ENCODE data around the gene GADD45GIP1. TPM values are rescaled to one million over a fixed set of nuclear protein-coding genes. Genes with fewer than 3 reads are reported as not detected.

GADD45GIP1 gene
- total RNA-seq, 1 donor, result 23.0 TPM

DNA sequence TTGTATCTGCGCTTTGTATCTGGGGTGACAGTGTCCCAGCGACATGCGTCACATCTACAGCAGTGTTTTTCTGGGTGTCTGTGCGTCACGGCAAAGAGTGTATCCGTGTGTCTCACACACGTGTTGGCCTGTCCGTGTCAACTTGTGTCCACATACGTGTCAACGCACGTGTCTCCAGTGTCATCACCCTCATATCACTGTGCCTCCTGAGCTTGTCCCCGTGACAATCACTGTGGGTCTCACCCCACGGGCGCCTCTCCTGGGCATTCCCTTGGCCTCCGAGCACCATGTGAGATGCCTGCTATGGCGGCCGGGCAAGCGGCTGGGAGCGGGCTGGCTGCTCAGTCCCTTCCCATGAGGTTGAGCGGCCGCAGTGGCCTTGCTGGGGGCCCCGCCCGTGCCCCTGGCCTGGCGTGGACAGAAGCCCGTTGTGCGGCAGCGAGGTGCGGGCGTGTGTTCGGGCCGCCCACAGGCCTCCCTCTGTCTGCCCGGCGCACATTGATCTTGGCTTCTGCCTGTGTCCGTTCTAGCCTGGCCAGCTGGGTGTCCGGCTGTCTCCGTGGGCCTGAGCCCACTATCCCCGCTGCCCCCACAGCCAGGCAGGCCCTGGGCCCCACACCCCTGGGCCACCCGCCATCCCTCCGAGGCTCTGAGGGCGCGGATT lies 44.6 kb upstream of the GADD45GIP1 start:
- no peak for TF ChIP-seq CTCF (IDR thresholded peaks at IDR 0.05; ENCODE audit: insufficient read depth, low read length)
- DNase-seq (ENCODE audit: low read depth), result no peak
- peak overlapping the region; percentile 56 for H3K4me3 ChIP-seq (ENCODE audit: low read depth, low read length)

DNA sequence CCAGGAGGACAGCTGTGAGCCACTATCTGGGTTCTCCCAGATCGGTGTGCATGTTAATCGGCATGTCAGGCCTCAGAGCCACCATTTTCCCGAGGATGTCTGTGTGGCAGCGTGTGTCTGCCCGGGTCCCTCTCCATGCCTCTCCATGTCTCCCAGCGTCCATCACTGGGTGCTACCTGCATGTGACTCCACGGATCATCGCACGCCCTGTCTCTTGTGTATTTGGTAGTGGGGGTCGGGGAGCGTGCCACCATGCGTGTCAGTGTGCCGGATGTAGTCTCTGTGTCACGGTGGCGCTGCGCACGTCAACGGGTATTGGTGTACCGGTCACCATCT lies 44.1 kb upstream of the GADD45GIP1 start:
- TF ChIP-seq CTCF (IDR thresholded peaks at IDR 0.05; ENCODE audit: insufficient read depth, low read length), result no peak
- DNase-seq (ENCODE audit: low read depth), result no peak
- peak overlapping the region; percentile 56 for H3K4me3 ChIP-seq (ENCODE audit: low read depth, low read length)

- TF ChIP-seq CTCF (IDR thresholded peaks at IDR 0.05; ENCODE audit: insufficient read depth, low read length), result no peak
- peak overlapping the region; percentile 93 for H3K4me3 ChIP-seq (ENCODE audit: low read depth, low read length)
- peak; percentile 46 for DNase-seq (ENCODE audit: low read depth)
These were observed 41.2 kb upstream of the GADD45GIP1 start for GRCh38 chr19:12997967-12998940.

- DNase-seq (ENCODE audit: low read depth), result no peak
- peak overlapping the region; percentile 93 for H3K4me3 ChIP-seq (ENCODE audit: low read depth, low read length)
- TF ChIP-seq CTCF (IDR thresholded peaks at IDR 0.05; ENCODE audit: insufficient read depth, low read length), result no peak
These were observed 40.4 kb upstream of the GADD45GIP1 start for GRCh38 chr19:12997179-12997966.

- no peak for TF ChIP-seq CTCF (IDR thresholded peaks at IDR 0.05; ENCODE audit: insufficient read depth, low read length)
- peak overlapping the region; percentile 93 for H3K4me3 ChIP-seq (ENCODE audit: low read depth, low read length)
- peak; percentile 46 for DNase-seq (ENCODE audit: low read depth)
These were observed 39.5 kb upstream of the GADD45GIP1 start for GRCh38 chr19:12996406-12997094.
